GM23338 (cell line): ENCODE measurements around the gene ADAM11.

Experiments used
- CREB1 ChIP-seq: fragments of 250-450 bp; sonication (Bioruptor Pico); IDR thresholded peaks from 2 replicates; pipeline ENCODE4 v1.5.0; 2020; ENCODE audit warnings: low read depth, mild to moderate bottlenecking, moderate library complexity
- CTCF ChIP-seq, 2 experiments: fragments of 200-600 bp in 1 of 2; sonication (generic) in 1 of 2; conservative IDR thresholded peaks; 2 replicates each; pipeline versions ENCODE4 v1.5.1 to v1.6.1; 2016 to 2017; ENCODE audit warnings: antibody characterized with exemption in 2 of 2, low read depth in 2 of 2, mild to moderate bottlenecking in 2 of 2, moderate library complexity in 1 of 2
- ETS1 ChIP-seq: IDR thresholded peaks from 2 replicates; pipeline ENCODE4 v1.6.1; 2016; ENCODE audit warnings: antibody characterized with exemption
- EZH2 ChIP-seq: fragments of 200-600 bp; sonication (generic); IDR thresholded peaks from one replicate; pipeline ENCODE4 v1.8.0; 2017; ENCODE audit warnings: antibody characterized with exemption, mild to moderate bottlenecking, low read depth; ENCODE audit not compliant: unreplicated experiment
- EZH2phosphoT487 ChIP-seq: fragments of 200-600 bp; sonication (generic); IDR thresholded peaks from one replicate; pipeline ENCODE4 v1.8.1; 2018; ENCODE audit warnings: antibody characterized with exemption; ENCODE audit not compliant: unreplicated experiment
- JUNB ChIP-seq: IDR thresholded peaks from one replicate; pipeline ENCODE4 v1.6.1; 2016; ENCODE audit warnings: antibody characterized with exemption; ENCODE audit not compliant: unreplicated experiment
- NANOG ChIP-seq: IDR thresholded peaks from 2 replicates; pipeline ENCODE4 v1.6.1; 2016; ENCODE audit warnings: antibody characterized with exemption, borderline replicate concordance
- POLR2AphosphoS5 ChIP-seq: IDR thresholded peaks from 2 replicates; pipeline ENCODE4 v1.6.1; 2016; ENCODE audit warnings: antibody characterized with exemption, low read depth
- REST ChIP-seq: IDR thresholded peaks from one replicate; pipeline ENCODE4 v1.6.1; 2018; ENCODE audit warnings: antibody characterized with exemption; ENCODE audit not compliant: unreplicated experiment
- STAT1 ChIP-seq: IDR thresholded peaks from one replicate; pipeline ENCODE4 v1.6.1; 2016; ENCODE audit warnings: antibody characterized with exemption; ENCODE audit not compliant: unreplicated experiment
- ZNF114 ChIP-seq: fragments of 250-450 bp; sonication (Bioruptor Pico); IDR thresholded peaks from 2 replicates; pipeline ENCODE4 v1.5.0; 2020; ENCODE audit warnings: mild to moderate bottlenecking, moderate library complexity

- no peak for TF ChIP-seq CTCF (conservative IDR thresholded peaks at IDR 0.05; ENCODE audit: low read depth in 2 of 2)
- TF ChIP-seq POLR2AphosphoS5: no peak
- TF ChIP-seq REST: no peak
- no peak for TF ChIP-seq NANOG
- no peak for TF ChIP-seq ZNF114 (CRISPR knock-in tag)
- no peak for TF ChIP-seq EZH2phosphoT487
- no peak for TF ChIP-seq EZH2
- TF ChIP-seq CREB1: no peak
- TF ChIP-seq JUNB: no peak
- TF ChIP-seq ETS1: no peak
- no peak for TF ChIP-seq STAT1
These were observed 49.0 kb downstream of the ADAM11 start for GRCh38 chr17:44807817-44808155.
